Stimulated activated CD4-positive, alpha-beta T cell treated with anti-CD3 and anti-CD28 coated beads, Interleukin-12 subunit alpha, Interleukin-12 subunit beta, amount 100 ng/mL, for 24 hours (primary cell): ENCODE measurements around the gene SHF.

ENCODE experiments used
- DNase-seq, 2 experiments: peaks; one replicate each; pipeline ENCODE4 v3.0.0-alpha.2; 2020; ENCODE audit warnings: low read depth in 2 of 2

Gene SHF

DNA sequence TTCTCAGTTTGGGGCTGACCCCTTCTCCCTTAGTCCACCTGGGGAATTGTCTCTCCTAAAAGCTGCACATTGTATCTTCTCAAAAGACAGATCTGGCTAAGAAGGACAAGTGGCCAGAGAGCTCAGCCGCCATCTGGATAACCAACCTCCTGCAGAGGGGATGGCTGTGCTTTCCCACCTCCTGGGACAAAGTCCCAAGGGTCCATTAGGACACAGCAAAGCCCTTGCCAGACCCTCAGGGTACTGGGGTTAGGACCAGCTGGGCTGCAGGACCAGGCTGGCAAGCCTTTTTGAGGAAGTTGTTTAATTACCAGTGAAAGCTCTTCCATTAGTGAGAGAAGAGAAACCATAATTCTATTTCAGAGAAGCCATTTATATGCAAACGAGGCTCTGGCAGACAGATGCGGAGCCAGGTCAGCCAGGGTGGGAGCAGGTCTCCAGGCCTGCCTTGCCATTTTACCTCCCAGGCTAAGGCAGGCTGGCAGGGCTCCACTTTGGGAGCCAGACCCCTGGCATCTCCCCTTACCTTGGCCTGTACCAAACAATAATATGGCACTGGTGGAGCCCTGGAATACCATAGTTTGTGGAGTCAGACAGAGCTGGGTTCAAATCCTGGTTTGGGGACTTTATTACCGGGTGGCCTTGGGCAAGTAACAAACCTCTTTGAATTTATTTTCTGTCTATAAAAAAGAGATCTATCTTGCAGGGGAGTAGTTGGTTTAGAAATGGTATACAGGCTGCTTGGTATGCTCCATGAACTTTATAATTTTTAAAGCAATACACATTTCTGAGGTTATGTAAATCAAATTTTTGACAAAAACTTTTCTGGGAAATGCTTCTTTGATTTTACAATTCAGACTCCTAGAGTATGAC lies 17.9 kb downstream of the SHF start:
- DNase-seq: no peak

- no peak for DNase-seq
Measured at GRCh38 chr15:45168751-45169551, 18.8 kb downstream of the SHF start.

DNA sequence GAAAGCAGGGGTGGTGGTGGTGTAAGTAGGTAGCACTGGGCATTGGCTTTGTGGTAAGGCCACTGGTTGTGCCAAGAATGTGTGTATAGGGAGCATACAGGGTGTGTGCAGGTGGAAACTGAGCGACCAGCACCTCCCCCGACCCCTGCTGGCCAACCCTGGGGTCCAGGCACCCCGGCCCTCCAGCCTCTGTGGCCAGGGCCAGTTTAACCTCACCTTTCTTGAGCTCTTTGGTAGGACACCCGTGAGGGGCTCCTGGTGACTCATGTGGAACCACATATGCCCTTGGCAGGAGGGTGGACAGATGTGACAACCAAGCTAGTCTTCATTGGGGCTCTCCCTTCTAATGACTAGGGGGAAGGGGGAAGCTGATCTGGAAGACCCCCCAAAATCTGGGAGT lies 19.5 kb downstream of the SHF start:
- DNase-seq: no peak

DNA sequence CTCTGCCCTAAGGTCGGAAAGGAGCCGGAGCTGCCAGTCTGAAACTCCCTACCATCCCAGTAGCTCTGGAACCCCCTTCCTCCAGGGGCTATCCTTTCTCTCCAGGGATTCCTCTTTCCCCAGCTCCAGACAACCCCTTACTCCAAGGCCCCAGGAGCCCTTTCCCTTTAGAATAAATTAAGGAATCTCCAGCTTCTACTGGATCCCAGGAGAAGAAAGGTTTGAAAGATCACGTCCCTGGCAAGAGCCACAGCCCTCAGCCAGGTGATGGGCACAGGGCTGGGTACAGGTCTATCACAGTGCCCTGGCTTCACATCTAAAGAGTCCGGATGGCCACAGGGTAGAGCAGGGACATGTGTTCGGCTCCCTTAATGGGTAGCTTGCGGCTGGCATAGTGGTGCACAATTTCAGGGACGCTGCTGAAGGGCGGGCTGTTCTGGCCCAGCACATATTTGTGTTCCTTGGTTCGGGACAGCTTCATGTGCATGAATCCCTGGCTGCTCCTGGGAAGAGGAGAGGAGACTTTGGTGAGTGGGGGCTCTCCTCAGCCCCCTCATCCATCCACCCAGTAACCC lies 20.0 kb downstream of the SHF start:
- DNase-seq: no peak

GRCh38 chr15:45166834-45167630 lies 20.7 kb downstream of the SHF start:
- DNase-seq: peak; percentile 70 to 85

GRCh38 chr15:45165536-45165935 lies 22.2 kb downstream of the SHF start:
- no peak for DNase-seq

- DNase-seq: no peak
Measured at GRCh38 chr15:45164914-45165313, 22.9 kb downstream of the SHF start.

GRCh38 chr15:45163508-45163856 lies 24.3 kb downstream of the SHF start:
- DNase-seq: no peak

GRCh38 chr15:45162771-45163507 lies 24.8 kb downstream of the SHF start:
- peak; percentile 33 to 49 for DNase-seq

DNA sequence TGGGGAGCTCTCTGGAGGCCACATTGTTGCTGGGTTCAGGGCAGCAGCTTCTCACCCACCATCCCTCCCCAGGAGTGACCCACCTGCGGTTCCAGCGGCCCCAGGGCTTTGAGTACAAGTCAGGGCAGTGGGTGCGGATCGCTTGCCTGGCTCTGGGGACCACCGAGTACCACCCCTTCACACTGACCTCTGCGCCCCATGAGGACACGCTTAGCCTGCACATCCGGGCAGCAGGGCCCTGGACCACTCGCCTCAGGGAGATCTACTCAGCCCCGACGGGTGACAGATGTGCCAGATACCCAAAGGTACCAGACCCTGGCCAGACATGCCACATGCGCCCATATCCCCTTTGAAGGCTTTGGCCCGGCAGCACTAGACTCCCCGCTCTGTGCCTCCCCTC lies 26.1 kb downstream of the SHF start:
- no peak for DNase-seq

GRCh38 chr15:45157974-45158373 lies 29.8 kb downstream of the SHF start:
- no peak for DNase-seq

- no peak for DNase-seq
Measured at GRCh38 chr15:45156744-45157455, 30.9 kb downstream of the SHF start.

DNA sequence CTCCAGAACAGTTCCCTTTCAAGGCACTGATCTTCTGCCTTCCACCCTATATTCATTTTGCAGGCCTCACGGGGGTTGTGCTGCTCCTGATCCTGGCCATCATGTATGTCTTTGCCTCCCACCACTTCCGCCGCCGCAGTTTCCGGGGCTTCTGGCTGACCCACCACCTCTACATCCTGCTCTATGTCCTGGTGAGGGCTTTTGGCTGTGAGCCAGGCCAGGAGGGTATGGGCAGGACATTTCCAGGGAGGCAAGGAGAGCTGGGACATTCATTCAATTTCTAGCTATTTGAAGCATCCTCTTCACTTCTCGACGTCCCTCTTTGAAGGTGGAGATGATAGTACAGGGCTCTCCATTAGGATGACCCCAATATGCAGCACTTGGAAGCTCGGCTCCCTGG lies 32.0 kb downstream of the SHF start:
- DNase-seq: no peak

DNA sequence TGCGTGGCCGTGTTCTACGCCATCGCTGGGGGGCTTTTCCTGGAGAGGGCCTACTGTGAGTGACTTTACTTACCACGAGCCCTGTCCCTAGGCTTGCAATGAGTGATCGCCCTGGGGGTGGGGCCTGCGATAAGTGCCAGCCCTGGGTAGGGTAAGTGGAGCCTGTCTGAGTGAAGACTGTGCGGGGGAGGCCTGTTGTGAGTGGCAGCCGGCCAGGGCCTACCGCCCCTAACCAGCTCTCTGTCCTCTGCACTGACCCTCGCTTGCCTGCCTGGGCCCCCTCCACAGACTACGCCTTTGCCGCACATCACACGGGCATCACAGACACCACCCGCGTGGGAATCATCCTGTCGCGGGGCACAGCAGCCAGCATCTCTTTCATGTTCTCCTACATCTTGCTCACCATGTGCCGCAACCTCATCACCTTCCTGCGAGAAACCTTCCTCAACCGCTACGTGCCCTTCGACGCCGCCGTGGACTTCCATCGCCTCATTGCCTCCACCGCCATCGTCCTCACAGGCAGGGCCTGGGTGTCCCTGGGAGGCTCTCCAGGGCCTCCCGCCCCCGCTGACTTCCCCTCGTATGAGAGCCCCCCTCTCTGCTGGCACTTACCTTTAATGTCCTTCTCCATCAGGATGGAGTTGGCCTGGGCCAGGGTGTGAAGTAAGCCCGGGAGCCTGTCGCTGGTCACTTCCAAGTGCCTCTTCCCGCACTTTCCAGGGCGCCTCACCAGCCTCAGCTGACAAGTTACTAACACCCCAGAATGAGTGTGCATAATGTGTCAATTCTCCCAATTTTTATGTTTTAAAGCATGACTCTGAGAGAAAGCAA lies 35.6 kb downstream of the SHF start:
- DNase-seq: no peak

- DNase-seq: no peak
Measured at GRCh38 chr15:45150997-45151396, 36.8 kb downstream of the SHF start.

- DNase-seq: no peak
Measured at GRCh38 chr15:45150481-45150880, 37.3 kb downstream of the SHF start.

GRCh38 chr15:45149060-45149459 lies 38.7 kb downstream of the SHF start:
- DNase-seq: no peak

GRCh38 chr15:45148076-45149059 lies 39.4 kb downstream of the SHF start:
- DNase-seq: no peak
